Activated naive CD4-positive, alpha-beta T cell treated with anti-CD3 and anti-CD28 coated beads for 36 hours (primary cell): ENCODE results near the gene PRICKLE4. TPM values are rescaled to one million over a fixed set of nuclear protein-coding genes. Genes with fewer than 3 reads are reported as not detected.
A peak's percentile ranks its signal among the peaks of the same experiment; 100 is the strongest.

Experiments
- CTCF ChIA-PET: fragments of 350-600 bp; sonication (Branson Sonifier 250); formaldehyde crosslinking; loops from one replicate; lab custom pipeline; 2021; ENCODE audit warnings: antibody characterized with exemption; lab: Charles Lee
- DNase-seq: peaks from one replicate; pipeline ENCODE4 v3.0.0-alpha.2; 2020
- H3K27ac Mint-ChIP-seq: one replicate; pipeline ENCODE4 v1.8.0; 2021; ENCODE audit warnings: mild to moderate bottlenecking, mixed read lengths
- H3K27me3 Mint-ChIP-seq: one replicate; pipeline ENCODE4 v1.8.0; 2021; ENCODE audit warnings: low read depth, mixed read lengths
- H3K36me3 Mint-ChIP-seq: one replicate; pipeline ENCODE4 v1.8.0; 2021; ENCODE audit warnings: low read depth, mixed read lengths
- H3K4me1 Mint-ChIP-seq: one replicate; pipeline ENCODE4 v1.8.0; 2021; ENCODE audit warnings: low read depth, mixed read lengths
- H3K4me3 Mint-ChIP-seq: one replicate; pipeline ENCODE4 v1.8.0; 2021; ENCODE audit warnings: mild to moderate bottlenecking, moderate library complexity, mixed read lengths
- H3K9me3 Mint-ChIP-seq: one replicate; pipeline ENCODE4 v1.8.0; 2021; ENCODE audit warnings: mixed read lengths
- intact Hi-C: fragments of 100-400 bp; cut with micrococcal nuclease; formaldehyde crosslinking; loops from one replicate; pipeline ENCODE4 v1.15.1; 2023
- total RNA-seq, 2 experiments: library from RNA; stranded (reverse); gene quantifications; one replicate each; pipeline ENCODE4 v1.2.3, GENCODE V29; 2021

The PRICKLE4 gene
- total RNA-seq, 2 experiments from 2014 or later = 0.52 TPM; not detected in 1

- CTCF ChIA-PET = interaction anchor here (8.7 kb wide), 1 partner anchor 265 kb away, joined by 143 read pairs; the partner anchor contains the start of gene TAF8
- H3K27ac Mint-ChIP-seq = no peak within 1 kb of the TSS
- H3K4me3 Mint-ChIP-seq = peak within 1 kb of the TSS; percentile 82
- no peaks in the 10 kb centered on the region for H3K9me3 Mint-ChIP-seq
- intact Hi-C loops = loop anchor here (1.0 to 10.0 kb wide), 10 partner anchors 7 to 965 kb away; partner anchors contain the start of genes MRPS10, TBCC, TFEB and TOMM6
- DNase-seq = peak; percentile 99
- peaks cover 3% of the 10 kb centered on the region for H3K36me3 Mint-ChIP-seq
- peaks cover 4% of the 10 kb centered on the region for H3K27me3 Mint-ChIP-seq
- peaks cover 11% of the 10 kb centered on the region for H3K4me1 Mint-ChIP-seq
Measured at GRCh38 chr6:41779788-41780550, 613 bp upstream of the PRICKLE4 start, which contains the start of gene FRS3. Gene FRS3, minus strand, starts transcription at chr6:41779900. Its CDS starts 2,913 bp downstream, at chr6:41776987.

GRCh38 chr6:41781366-41781730 is 766 bp downstream of the PRICKLE4 start:
- peak overlapping the region; percentile 66 for H3K4me3 Mint-ChIP-seq
- CTCF ChIA-PET = interaction anchor here (0.6 to 8.7 kb wide), 3 partner anchors 263 to 330 kb away, joined by 4 to 143 read pairs (median 6); partner anchors contain the start of gene TAF8
- H3K4me1 Mint-ChIP-seq = peaks cover 12% of the 10 kb centered on the region
- intact Hi-C loops = loop anchor here (10.0 kb wide), 2 partner anchors 673 to 963 kb away; partner anchors contain the start of genes TBCC and TRERF1
- no peak for DNase-seq
- H3K36me3 Mint-ChIP-seq = no peaks in the 10 kb centered on the region
- no peaks in the 10 kb centered on the region for H3K9me3 Mint-ChIP-seq
- peaks cover 4% of the 10 kb centered on the region for H3K27me3 Mint-ChIP-seq
- H3K27ac Mint-ChIP-seq = no peak overlapping the region

GRCh38 chr6:41783106-41783780 is 2.7 kb downstream of the PRICKLE4 start:
- Mint-ChIP-seq H3K27ac (no peak overlapping the region), H3K4me1 (peaks cover 12% of the 10 kb centered on the region), H3K27me3 (peaks cover 4% of the 10 kb centered on the region), H3K4me3 (no peak overlapping the region), H3K9me3 (no peaks in the 10 kb centered on the region), H3K36me3 (peaks cover 2% of the 10 kb centered on the region)
- DNase-seq = no peak
- intact Hi-C loops = loop anchor here (10.0 kb wide), 2 partner anchors 672 to 962 kb away; partner anchors contain the start of genes TBCC and TRERF1
- CTCF ChIA-PET = interaction anchor here (1.7 to 8.7 kb wide), 2 partner anchors 11 to 261 kb away, joined by 6 to 143 read pairs; partner anchors contain the start of gene TAF8

- no peak overlapping the region for H3K4me3 Mint-ChIP-seq
- H3K4me1 Mint-ChIP-seq = peaks cover 16% of the 10 kb centered on the region
Measured at GRCh38 chr6:41784581-41785171, 4.1 kb downstream of the PRICKLE4 start.

GRCh38 chr6:41785254-41785653 is 4.7 kb downstream of the PRICKLE4 start:
- Mint-ChIP-seq H3K4me3 (peak overlapping the region; percentile 92), H3K4me1 (peaks cover 21% of the 10 kb centered on the region), H3K36me3 (peaks cover 15% of the 10 kb centered on the region), H3K9me3 (no peaks in the 10 kb centered on the region), H3K27me3 (peaks cover 4% of the 10 kb centered on the region), H3K27ac (no peak overlapping the region)
- intact Hi-C loops = loop anchor here (5.0 to 10.0 kb wide), 5 partner anchors 152 to 997 kb away; partner anchors contain the start of genes BICRAL, TBCC, TRERF1 and UBR2
- CTCF ChIA-PET = interaction anchor here (0.6 to 8.7 kb wide), 8 partner anchors 9 to 363 kb away, joined by 3 to 143 read pairs (median 4); partner anchors contain the start of gene TAF8
- DNase-seq = no peak

More at GRCh38 chr6:41784581-41785171, 4.1 kb downstream of the PRICKLE4 start:
- DNase-seq = no peak
- CTCF ChIA-PET = interaction anchor here (0.8 to 8.7 kb wide), 7 partner anchors 9 to 430 kb away, joined by 3 to 143 read pairs (median 3); partner anchors contain the start of gene TAF8
- Mint-ChIP-seq H3K27me3 (peaks cover 4% of the 10 kb centered on the region), H3K36me3 (peaks cover 10% of the 10 kb centered on the region), H3K27ac (no peak overlapping the region), H3K9me3 (no peaks in the 10 kb centered on the region)
- intact Hi-C loops = loop anchor here (5.0 to 10.0 kb wide), 5 partner anchors 153 to 998 kb away; partner anchors contain the start of genes BICRAL, TBCC, TRERF1 and UBR2

GRCh38 chr6:41785689-41786450 is 5.3 kb downstream of the PRICKLE4 start:
- no peak for DNase-seq
- intact Hi-C loops = loop anchor here (2.0 to 10.0 kb wide), 6 partner anchors 151 to 996 kb away; partner anchors contain the start of genes BICRAL, MRPS10, TBCC and TRERF1
- Mint-ChIP-seq H3K27ac (no peak overlapping the region), H3K4me3 (peak overlapping the region; percentile 92), H3K36me3 (peaks cover 19% of the 10 kb centered on the region), H3K4me1 (peaks cover 22% of the 10 kb centered on the region), H3K9me3 (no peaks in the 10 kb centered on the region), H3K27me3 (peaks cover 4% of the 10 kb centered on the region)
- CTCF ChIA-PET = interaction anchor here (0.6 to 8.7 kb wide), 15 partner anchors 10 to 363 kb away, joined by 3 to 143 read pairs (median 3); partner anchors contain the start of genes BYSL, MED20 and TAF8

- intact Hi-C loops = loop anchor here (1.0 to 10.0 kb wide), 11 partner anchors 7 to 996 kb away; partner anchors contain the start of genes BICRAL, BYSL, FRS3 and MED20
- peak overlapping the region; percentile 92 for H3K4me3 Mint-ChIP-seq
- no peaks in the 10 kb centered on the region for H3K9me3 Mint-ChIP-seq
- CTCF ChIA-PET = interaction anchor here (0.5 to 8.7 kb wide), 26 partner anchors 10 to 749 kb away, joined by 3 to 143 read pairs (median 4); partner anchors contain the start of genes BYSL, MED20, MRPS10 and TAF8
- peaks cover 20% of the 10 kb centered on the region for H3K36me3 Mint-ChIP-seq
- peaks cover 20% of the 10 kb centered on the region for H3K4me1 Mint-ChIP-seq
- H3K27me3 Mint-ChIP-seq = no peaks in the 10 kb centered on the region
- peak; percentile 89 for DNase-seq
- peak overlapping the region; percentile 94 for H3K27ac Mint-ChIP-seq
Measured at GRCh38 chr6:41786451-41787218, 6.1 kb downstream of the PRICKLE4 start.

- H3K36me3 Mint-ChIP-seq = peaks cover 20% of the 10 kb centered on the region
- H3K4me3 Mint-ChIP-seq = peak within 1 kb of the TSS; percentile 92
- peak; percentile 97 for DNase-seq
- intact Hi-C loops = loop anchor here (1.0 to 10.0 kb wide), 11 partner anchors 8 to 995 kb away; partner anchors contain the start of genes BICRAL, BYSL, FRS3 and MED20
- peak within 1 kb of the TSS; percentile 94 for H3K27ac Mint-ChIP-seq
- peaks cover 24% of the 10 kb centered on the region for H3K4me1 Mint-ChIP-seq
- no peaks in the 10 kb centered on the region for H3K27me3 Mint-ChIP-seq
- CTCF ChIA-PET = interaction anchor here (0.5 to 8.7 kb wide), 31 partner anchors 9 to 749 kb away, joined by 3 to 143 read pairs (median 4); partner anchors contain the start of genes BYSL, MED20, MRPS10 and TAF8
- H3K9me3 Mint-ChIP-seq = no peaks in the 10 kb centered on the region
Measured at GRCh38 chr6:41787219-41787917, 6.8 kb downstream of the PRICKLE4 start, which contains the start of gene TOMM6. Gene TOMM6, plus strand, starts transcription at chr6:41787694. Its CDS starts 4 bp downstream, at chr6:41787698.

GRCh38 chr6:41789390-41789724 is 8.8 kb downstream of the PRICKLE4 start:
- H3K4me3 Mint-ChIP-seq = peak overlapping the region; percentile 92
- H3K36me3 Mint-ChIP-seq = peaks cover 25% of the 10 kb centered on the region
- intact Hi-C loops = loop anchor here (5.0 to 10.0 kb wide), 5 partner anchors 148 to 993 kb away; partner anchors contain the start of genes BICRAL, TBCC, TRERF1 and UBR2
- no peaks in the 10 kb centered on the region for H3K9me3 Mint-ChIP-seq
- peak overlapping the region; percentile 36 for H3K27ac Mint-ChIP-seq
- no peak for DNase-seq
- H3K27me3 Mint-ChIP-seq = no peaks in the 10 kb centered on the region
- H3K4me1 Mint-ChIP-seq = peaks cover 24% of the 10 kb centered on the region
- CTCF ChIA-PET = interaction anchor here (0.6 kb wide), 1 partner anchor 58 kb away, joined by 3 read pairs; no protein-coding TSS in a partner anchor
